Measurements from ENCODE around the gene COA1.
"Not testable (repeated sequence)": the region's sequence is repeated elsewhere in the genome, so short reads cannot be mapped to it uniquely, and the experiment has no call there.

Gene COA1

DNA sequence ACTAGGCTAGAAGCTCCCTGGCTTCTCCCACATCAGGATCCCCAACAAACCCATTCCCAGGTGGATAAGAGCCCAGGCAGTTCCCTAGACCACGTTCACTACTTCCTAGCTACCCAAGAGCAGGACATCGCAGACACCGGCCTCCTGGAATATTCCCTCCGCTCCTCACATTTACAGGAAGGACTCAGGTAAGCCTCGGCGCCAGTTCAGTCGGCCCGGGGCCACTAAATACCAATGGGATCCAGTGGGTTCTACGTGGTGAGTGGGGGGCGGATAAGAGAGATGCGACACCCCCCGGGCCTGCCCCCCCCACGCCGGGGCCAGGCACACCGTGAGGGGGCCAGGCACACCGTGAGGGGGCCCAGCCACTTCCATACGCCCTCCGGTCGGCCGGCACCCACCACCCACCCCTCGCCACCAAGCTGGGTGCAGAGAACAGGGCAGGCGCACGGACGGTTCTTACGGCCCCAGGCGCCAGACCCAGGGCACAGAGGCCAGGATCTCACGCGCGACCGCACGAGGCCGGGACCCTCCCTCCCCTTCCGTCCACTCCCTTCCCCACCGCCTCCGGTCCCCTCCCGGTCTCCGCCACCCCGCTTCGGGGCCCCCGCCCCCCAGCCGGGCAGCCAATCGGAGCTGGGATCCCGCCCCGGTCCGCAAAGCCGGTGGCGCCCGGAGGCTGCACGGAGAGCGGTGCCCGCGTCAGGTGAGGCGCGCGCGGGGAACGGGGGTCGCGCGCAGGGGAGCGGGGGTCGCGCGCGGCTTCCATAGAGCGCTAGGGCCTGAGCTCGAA, 28.9 kb upstream of the COA1 start, which contains the start of gene BLVRA:
TSS of gene BLVRA (plus strand) at position 652 of the 793 bp plus-strand sequence. CDS start 12,479 bp downstream, outside the sequence.
- peak; percentile 58 for DNase-seq

DNA sequence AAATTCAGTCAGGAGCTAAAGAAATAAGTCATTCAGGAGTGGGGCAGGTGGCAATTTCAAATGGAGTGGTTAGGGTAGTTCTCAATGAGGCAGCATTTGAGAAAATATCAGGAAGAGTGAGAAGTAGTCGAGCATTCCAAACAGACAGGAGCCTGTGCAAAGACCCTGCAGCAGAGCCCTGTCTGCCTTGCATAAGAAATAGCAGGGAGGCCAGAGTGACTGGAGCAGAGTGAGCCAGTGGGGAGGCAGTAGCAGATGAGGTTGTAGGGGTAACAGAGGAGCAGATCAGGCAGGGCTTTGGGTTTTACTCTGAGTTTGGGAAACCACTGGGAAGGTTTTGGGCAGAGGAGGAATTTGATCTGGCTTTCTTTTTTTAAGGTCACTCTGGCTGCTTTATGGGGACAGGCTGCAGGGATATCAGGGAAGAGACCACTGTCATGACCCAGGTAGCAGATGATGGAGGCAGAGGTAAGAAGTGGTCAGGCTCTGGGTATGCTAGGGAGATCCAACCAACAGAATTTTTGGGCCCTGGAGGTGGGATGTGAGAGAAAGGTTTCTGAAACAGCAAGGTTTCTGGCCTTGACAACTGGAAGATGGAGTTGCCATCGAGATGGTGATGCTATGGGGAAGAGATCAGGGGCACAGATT, 27.9 kb upstream of the COA1 start:
- DNase-seq: no peak

GRCh38 chr7:43756368-43757072, 27.2 kb upstream of the COA1 start:
- no peak for DNase-seq

DNA sequence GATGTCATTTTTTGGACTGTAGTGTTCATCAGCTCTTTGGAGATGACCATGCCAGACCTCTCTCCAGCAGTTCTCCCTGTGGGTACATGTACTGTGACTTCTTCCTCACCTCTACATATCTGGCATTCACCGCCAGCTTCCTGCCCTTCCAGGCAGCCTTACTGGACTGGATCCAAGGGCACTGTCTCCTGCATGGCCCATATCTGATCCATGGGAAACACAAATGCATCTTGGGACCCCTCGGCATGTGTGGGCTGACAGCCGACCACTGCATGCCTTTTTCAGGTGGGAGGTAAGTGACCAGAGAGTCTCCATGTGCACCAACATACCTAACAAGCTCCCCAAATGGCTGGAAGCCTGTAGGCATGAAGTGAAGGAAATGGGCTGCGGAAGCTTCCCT, 25.3 kb upstream of the COA1 start:
- no peak for DNase-seq

- DNase-seq: no peak
Measured at GRCh38 chr7:43753843-43754242, 24.5 kb upstream of the COA1 start.

- no peak for DNase-seq
Measured at GRCh38 chr7:43753271-43753810, 24.0 kb upstream of the COA1 start.

DNA sequence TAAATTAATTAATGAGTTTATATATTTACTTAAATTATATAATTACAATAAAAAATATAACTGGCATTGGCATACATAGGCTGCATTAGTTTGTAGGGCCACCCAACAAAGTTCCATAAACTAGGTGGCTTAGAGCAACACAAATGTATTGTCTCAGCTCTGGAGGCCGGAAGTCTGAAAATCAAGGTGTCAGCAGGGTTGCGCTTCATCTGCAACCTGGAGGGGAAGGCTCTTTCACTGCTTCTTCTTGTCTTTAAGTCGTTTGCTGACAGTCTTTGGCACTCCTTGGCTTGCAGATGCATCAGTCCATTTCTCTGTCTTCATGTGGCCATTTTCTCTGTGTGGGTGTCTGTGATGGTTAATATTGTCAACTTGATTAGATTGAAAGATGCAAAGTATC, 23.1 kb upstream of the COA1 start:
- DNase-seq: no peak

- DNase-seq: no peak
Measured at GRCh38 chr7:43750016-43750887, 20.9 kb upstream of the COA1 start.

GRCh38 chr7:43749383-43749940, 20.1 kb upstream of the COA1 start:
- no peak for DNase-seq

- no peak for DNase-seq
Measured at GRCh38 chr7:43747328-43748105, 18.2 kb upstream of the COA1 start.

- no peak for DNase-seq
Measured at GRCh38 chr7:43742692-43743091, 13.4 kb upstream of the COA1 start.

DNA sequence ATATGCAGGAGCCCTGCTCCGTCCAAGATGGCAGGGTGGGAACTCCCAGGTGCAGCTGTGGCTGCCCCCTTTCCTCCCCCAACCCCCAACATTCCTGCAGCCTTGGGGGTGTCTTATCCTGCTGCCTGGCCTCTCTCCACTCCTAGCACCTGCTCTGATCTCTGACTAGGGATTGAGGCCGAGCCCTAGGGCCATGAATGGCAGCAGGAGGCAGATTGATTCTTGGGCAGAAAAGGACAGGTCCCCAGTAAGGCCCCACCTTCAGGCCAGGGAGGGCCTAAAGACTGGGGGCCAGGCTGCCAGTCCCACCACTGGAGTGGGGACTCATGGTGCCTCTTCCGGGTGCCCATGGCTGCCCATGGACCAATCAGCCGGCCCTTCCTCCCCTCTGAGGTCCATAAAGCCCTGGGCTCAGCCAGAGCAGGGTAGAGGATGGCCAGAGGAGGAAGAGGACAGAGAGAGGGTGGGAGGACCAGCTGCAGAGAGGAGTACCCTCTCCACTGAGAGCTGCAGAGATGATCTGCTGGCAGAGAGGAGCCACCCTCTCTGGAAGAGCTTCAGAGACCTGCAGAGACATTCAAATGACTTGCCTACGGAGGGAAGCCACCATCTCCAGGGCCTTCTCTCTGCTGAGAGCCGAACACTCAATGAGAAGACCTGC, 8.3 kb upstream of the COA1 start:
- DNase-seq: no peak

DNA sequence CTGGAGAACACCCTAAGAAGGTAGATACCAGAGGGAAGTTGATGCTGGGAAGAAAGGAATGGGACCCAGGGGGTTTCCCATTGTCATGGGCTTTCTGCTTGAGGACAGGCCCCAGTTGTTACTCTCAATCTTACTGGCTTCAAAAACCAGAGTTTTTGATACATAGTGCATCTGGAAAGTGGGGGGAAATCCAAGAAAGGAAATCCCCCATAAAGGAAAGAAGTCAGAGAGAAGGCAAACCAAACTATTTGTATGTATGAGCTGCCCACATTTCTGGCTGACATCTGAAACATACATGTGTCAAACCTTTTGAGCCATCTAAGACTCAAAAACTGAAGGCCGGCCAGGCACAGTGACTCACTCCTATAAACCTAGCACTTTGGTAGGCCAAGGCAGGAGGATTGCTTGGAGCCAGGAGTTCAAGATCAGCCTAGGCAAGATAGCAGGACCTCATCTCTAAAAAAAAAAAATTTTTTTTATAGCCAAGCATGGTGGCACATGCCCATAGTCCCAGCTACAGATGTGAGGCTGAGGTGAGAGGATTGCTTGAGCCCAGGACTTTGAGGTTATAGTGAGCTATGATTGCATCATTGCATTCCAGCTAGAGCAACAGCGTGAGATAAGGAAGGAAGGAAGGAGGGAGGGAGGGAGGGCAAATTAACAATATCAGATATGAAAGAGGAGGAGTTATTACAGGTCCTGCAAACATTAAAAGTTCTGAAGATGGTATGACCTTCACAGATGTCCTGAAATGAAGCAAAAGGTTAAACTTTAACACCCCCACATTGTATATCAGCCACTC, 6.7 kb upstream of the COA1 start:
- no peak for DNase-seq

GRCh38 chr7:43735403-43735801, 6.1 kb upstream of the COA1 start:
- no peak for DNase-seq

DNA sequence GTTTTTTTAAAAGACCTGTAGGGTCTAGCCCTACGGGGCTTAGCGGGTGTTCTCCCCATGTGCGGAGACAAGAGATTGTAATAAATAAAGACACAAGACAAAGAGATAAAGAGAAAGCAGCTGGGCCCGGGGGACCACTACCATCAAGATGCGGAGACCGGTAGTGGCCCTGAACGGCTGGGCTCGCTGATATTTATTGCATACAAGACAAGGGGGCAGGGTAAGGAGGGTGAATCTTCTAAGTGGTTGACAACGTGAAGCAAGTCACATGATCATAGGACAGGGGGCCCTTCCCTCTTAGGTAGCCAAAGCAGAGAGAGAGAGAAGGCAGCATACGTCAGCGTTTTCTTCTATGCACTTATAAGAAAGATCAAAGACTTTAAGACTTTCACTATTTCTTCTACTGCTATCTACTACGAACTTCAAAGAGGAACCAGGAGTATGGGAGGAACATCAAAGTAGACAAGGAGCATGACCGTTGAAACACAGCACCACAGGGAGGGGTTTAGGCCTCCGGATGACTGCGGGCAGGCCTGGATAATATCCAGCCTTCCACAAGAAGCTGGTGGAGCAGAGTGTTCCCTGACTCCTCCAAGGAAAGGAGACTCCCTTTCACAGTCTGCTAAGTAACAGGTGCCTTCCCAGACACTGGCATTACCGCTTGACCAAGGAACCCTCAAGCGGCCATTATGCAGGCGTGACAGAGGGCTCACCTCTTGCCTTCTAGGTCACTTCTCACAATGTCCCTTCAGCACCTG, 5.4 kb upstream of the COA1 start:
- DNase-seq: not testable (repeated sequence)

GRCh38 chr7:43731494-43731893, 2.2 kb upstream of the COA1 start:
- not testable (repeated sequence) for DNase-seq

GRCh38 chr7:43729924-43730248, 563 bp upstream of the COA1 start:
- no peak for DNase-seq

DNA sequence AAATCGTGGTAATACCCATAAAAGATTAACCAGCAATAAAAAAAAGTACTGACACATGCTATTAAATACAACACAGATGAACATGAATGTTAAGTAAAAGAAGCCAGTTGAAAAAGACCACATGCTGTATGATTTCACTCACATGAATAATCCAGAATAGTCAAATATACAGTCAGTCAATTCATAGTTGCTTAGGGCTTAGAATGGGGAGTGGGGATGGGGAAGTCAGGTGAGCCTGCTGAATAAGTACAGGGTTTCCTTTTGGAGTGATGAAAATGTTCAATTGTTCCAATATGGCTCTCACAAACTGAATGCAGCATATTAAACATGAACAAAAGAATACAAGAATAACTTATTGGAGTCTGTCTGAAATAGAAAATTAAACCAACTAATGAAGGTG, 1.8 kb downstream of the COA1 start:
- DNase-seq: no peak

DNA sequence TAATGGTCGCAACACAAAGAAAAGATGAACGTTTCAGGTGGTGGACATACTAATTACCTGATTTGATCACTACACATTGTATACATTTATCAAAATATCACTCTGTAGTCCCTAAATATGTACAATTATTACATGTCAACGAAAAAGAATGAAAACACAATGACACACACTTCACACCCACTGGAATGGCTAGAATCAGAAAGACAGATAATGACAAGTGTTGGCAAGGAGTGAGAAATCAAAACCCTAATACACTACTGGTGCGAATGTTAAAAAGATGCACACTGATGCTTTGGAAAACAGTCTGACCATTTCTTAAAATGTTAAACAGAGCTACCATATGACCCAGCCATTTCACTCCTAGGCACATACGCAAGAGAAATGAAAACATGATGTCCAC, 2.3 kb downstream of the COA1 start:
- DNase-seq: no peak
